ENCODE measurements around the gene CFAP43. TPM values are rescaled to one million over a fixed set of nuclear protein-coding genes. Genes with fewer than 3 reads are reported as not detected.

The CFAP43 gene
- total and polyA plus RNA-seq, 2 of the 8 experiments (the other 6 are each of a cell fraction or from before 2014, with no cell fraction given), result 0.11 to 0.27 TPM

DNA sequence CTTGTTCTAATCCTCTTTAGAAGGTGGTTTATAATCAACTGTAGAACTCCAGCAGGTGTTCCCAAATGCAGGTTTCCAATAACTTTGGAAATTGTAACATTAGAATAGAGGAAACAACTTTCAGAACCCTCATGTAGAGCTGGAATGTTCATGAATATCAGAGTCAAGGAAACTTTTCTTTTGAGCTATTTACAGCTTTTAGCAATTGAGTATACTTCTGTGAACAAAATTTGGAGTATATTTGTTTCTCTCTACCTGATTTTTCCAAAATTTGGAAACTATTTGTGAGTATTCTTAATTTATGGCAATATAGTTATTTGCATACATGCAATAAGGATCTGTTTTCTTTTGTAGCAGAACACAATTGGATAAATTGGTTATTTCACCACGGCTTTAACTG, 2.8 kb upstream of the CFAP43 start (continued):
- no peak for TF ChIP-seq NRF1 (IDR thresholded peaks at IDR 0.05; ENCODE audit: low read depth, low read length)
- TF ChIP-seq RBBP5 (IDR thresholded peaks at IDR 0.05; ENCODE audit: borderline replicate concordance, low read depth, low read length), result no peak
- TF ChIP-seq TCF12 (IDR thresholded peaks at IDR 0.05; ENCODE audit: low read depth, low read length), result no peak

All from H1 (cell line).